Measurements from ENCODE around the gene ARHGAP11B.
"Not testable (repeated sequence)": the region's sequence is repeated elsewhere in the genome, so short reads cannot be mapped to it uniquely, and the experiment has no call there.

The ARHGAP11B gene

GRCh38 chr15:30625436-30626193, at the start of gene ARHGAP11B:
Gene ARHGAP11B, plus strand, starts transcription at chr15:30626128.
- POLR2A ChIA-PET = interaction anchor here (1.1 kb wide), 1 partner anchor 367 kb away, joined by 4 read pairs; no protein-coding TSS in a partner anchor

GRCh38 chr15:30579394-30579970, 46.4 kb upstream of the ARHGAP11B start:
- H3K27ac Mint-ChIP-seq; H3K4me3 Mint-ChIP-seq; H3K4me1 Mint-ChIP-seq (ENCODE audit: low read depth); CTCF ChIA-PET; POLR2A ChIA-PET; H3K36me3 Mint-ChIP-seq; DNase-seq; H3K9me3 Mint-ChIP-seq; H3K27me3 Mint-ChIP-seq; intact Hi-C loops (cut with micrococcal nuclease): not testable (repeated sequence)

More at GRCh38 chr15:30625436-30626193, at the start of gene ARHGAP11B:
- H3K9me3 Mint-ChIP-seq; H3K27me3 Mint-ChIP-seq; CTCF ChIA-PET; intact Hi-C loops (cut with micrococcal nuclease): not testable (repeated sequence)
- Mint-ChIP-seq H3K27ac (peak within 1 kb of the TSS; percentile 96), H3K4me1 (ENCODE audit: low read depth) (peaks cover 16% of the 10 kb centered on the region), H3K36me3 (peaks cover 16% of the 10 kb centered on the region), H3K4me3 (peak within 1 kb of the TSS; percentile 91)
- peak; percentile 98 for DNase-seq

DNA sequence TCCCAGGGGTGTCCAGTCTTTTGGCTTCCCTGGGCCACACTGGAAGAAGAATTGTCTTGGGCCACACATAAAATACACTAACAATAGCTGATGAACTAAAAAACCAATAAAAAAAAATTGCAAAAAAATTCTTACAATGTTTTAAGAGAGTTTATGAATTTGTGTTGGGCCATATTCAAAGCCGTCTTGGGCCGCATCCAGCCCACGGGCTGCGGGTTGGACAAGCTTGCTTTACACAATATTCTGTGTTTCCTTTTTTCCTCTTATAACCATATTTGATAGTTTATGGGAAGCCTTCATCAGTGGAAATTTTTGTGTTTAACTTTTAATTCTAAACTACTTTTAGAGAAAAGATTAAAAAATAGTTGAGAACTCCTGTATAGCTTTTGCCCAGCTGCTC, 45.2 kb upstream of the ARHGAP11B start:
- H3K27me3 Mint-ChIP-seq; H3K9me3 Mint-ChIP-seq; H3K4me1 Mint-ChIP-seq (ENCODE audit: low read depth); DNase-seq; H3K36me3 Mint-ChIP-seq; H3K27ac Mint-ChIP-seq; H3K4me3 Mint-ChIP-seq; intact Hi-C loops (cut with micrococcal nuclease); CTCF ChIA-PET; POLR2A ChIA-PET: not testable (repeated sequence)

DNA sequence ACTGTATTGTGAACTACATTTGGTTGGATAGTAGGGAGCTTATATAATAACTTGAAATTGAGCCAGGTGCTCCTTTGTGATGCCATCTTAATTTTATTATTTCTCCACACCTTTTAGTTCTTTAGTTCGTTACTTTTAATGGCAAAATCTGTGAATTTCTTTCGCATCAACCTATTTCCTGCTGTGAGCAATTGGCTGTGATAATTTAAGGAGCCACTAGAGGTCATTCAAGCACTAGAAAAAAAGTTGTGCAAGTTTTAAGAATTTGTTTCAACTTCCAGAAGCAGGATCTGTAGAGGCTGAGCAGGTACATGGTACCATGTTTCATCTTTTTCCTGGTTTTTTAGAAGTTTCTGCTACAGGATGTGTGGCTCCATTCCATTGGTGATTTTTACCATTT, 27.0 kb upstream of the ARHGAP11B start:
- H3K4me1 Mint-ChIP-seq (ENCODE audit: low read depth); H3K4me3 Mint-ChIP-seq; H3K27ac Mint-ChIP-seq; H3K9me3 Mint-ChIP-seq; CTCF ChIA-PET; H3K27me3 Mint-ChIP-seq; intact Hi-C loops (cut with micrococcal nuclease); POLR2A ChIA-PET; H3K36me3 Mint-ChIP-seq; DNase-seq: not testable (repeated sequence)

GRCh38 chr15:30603796-30604195, 22.1 kb upstream of the ARHGAP11B start, which contains the start of gene GOLGA8H:
Gene GOLGA8H, plus strand, starts transcription at chr15:30604028. Its CDS starts 98 bp downstream, at chr15:30604126.
- DNase-seq; H3K4me1 Mint-ChIP-seq (ENCODE audit: low read depth); H3K27me3 Mint-ChIP-seq; intact Hi-C loops (cut with micrococcal nuclease); H3K9me3 Mint-ChIP-seq; H3K27ac Mint-ChIP-seq; H3K36me3 Mint-ChIP-seq; CTCF ChIA-PET; H3K4me3 Mint-ChIP-seq; POLR2A ChIA-PET: not testable (repeated sequence)

DNA sequence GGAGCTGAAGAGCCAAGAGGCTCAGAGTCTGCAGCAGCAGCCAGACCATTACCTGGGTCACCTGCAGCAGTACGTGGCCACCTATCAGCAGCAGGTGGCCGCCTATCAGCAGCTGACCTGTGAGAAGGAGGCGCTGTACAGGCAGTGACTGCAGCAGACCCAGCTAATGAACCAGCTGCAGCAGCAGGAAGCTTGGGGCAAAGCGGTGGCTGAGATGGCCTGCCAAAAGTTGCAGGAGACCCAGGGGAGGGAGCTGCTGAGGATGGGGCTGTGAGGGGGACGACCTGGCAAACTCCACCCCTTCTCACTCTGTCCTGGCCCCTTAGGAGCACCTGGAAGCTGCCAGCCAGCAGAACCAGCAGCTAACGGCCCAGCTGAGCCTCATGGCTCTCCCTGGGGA, 13.7 kb upstream of the ARHGAP11B start:
- H3K27me3 Mint-ChIP-seq; H3K4me3 Mint-ChIP-seq; H3K9me3 Mint-ChIP-seq; DNase-seq; POLR2A ChIA-PET; H3K27ac Mint-ChIP-seq; H3K4me1 Mint-ChIP-seq (ENCODE audit: low read depth); intact Hi-C loops (cut with micrococcal nuclease); H3K36me3 Mint-ChIP-seq; CTCF ChIA-PET: not testable (repeated sequence)

- H3K27me3 Mint-ChIP-seq; intact Hi-C loops (cut with micrococcal nuclease); CTCF ChIA-PET; POLR2A ChIA-PET; H3K36me3 Mint-ChIP-seq; H3K9me3 Mint-ChIP-seq; DNase-seq; H3K27ac Mint-ChIP-seq; H3K4me3 Mint-ChIP-seq; H3K4me1 Mint-ChIP-seq (ENCODE audit: low read depth): not testable (repeated sequence)
Measured at GRCh38 chr15:30621342-30621741, 4.6 kb upstream of the ARHGAP11B start.

DNA sequence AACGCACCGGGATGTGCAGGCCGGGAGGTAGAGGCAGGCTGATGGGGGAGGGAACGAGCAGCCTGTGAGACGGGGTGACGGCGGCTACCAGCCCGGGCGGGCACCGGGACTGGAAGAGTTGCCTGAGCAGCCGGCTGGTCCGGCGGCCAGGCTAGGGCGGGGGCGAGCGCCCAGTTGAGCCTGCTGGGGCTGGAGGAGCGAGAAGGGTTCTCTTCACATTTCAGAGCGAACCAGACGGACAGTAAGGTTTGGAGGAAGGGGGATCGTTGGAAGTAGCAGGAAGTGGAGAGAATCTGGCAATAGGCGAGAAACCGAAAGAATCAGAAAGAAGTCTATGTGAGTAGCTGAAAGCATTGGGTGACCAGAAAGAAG, 252 bp downstream of the ARHGAP11B start:
- CTCF ChIA-PET; H3K9me3 Mint-ChIP-seq; intact Hi-C loops (cut with micrococcal nuclease); H3K27me3 Mint-ChIP-seq; DNase-seq: not testable (repeated sequence)
- Mint-ChIP-seq H3K27ac (peak overlapping the region; percentile 96), H3K4me1 (ENCODE audit: low read depth) (peaks cover 16% of the 10 kb centered on the region), H3K4me3 (peak overlapping the region; percentile 91), H3K36me3 (peaks cover 16% of the 10 kb centered on the region)
- POLR2A ChIA-PET = interaction anchor here (1.1 kb wide), 1 partner anchor 366 kb away, joined by 4 read pairs; no protein-coding TSS in a partner anchor

DNA sequence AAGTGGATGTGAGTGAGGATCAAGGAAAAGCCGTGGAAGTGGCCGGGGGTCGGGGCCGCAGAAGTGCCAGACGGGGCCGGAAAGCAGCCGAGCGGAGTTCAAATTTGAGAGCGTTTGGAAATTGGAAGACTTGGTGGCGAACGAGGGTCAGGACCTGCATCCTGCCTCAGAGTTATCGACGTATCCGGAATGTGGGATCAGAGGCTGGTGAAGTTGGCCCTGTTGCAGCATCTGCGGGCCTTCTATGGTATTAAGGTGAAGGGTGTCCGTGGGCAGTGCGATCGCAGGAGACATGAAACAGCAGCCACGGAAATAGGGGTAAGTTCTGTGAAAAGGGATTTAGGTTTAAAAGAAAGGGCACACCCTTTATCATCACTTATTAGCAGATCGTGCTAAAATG, 704 bp downstream of the ARHGAP11B start:
- Mint-ChIP-seq H3K27ac (peak overlapping the region; percentile 96), H3K36me3 (peaks cover 16% of the 10 kb centered on the region), H3K4me3 (peak overlapping the region; percentile 91), H3K4me1 (ENCODE audit: low read depth) (peaks cover 16% of the 10 kb centered on the region)
- H3K27me3 Mint-ChIP-seq; H3K9me3 Mint-ChIP-seq; CTCF ChIA-PET; intact Hi-C loops (cut with micrococcal nuclease): not testable (repeated sequence)
- POLR2A ChIA-PET = interaction anchor here (1.1 kb wide), 1 partner anchor 366 kb away, joined by 4 read pairs; no protein-coding TSS in a partner anchor
- peak; percentile 22 for DNase-seq

DNA sequence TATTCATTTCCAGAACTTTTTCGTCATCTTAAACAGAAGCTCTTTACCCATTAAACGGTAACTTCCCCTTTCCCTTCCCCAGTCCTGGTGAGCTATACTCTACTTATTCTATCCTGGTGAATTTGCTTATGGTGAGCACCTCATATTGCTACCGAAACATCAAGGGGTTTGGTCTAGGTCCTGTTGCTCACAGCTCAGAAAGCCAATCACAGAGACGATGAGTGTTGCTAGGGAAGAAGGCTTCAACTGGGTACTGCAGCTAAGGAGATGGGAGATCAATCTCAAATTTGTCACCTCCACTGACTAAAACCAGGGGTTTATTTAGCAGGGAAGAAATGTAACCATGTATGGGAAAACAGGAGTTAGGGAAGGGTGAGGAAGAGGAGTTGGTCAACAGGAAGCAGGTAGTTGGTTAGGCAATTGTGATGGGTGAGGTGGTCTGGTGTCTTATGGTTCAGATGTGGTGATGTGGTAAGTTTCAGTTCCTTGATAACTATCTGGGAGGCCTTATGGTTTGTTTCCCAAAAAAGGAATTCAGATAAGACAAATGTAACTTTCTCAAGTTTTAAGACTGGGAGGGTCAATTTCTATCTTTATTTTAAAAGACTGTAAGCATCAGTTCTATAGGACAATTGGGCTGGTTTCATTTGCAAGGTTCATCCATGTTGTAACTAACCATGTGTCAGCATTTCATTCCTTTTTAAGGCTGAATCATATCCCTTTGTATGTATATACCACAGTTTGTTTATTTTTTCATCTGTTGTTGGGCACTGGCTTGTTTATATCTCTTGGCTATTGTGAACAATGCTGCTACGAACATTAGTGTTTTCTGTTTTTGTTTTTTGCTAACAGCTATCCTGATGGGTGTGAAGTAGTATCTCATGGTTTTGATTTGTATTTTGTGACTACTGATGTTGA, 24.3 kb downstream of the ARHGAP11B start:
- CTCF ChIA-PET = no interaction called here
- Mint-ChIP-seq H3K36me3 (peaks cover 45% of the 10 kb centered on the region), H3K27ac (no peak overlapping the region), H3K4me3 (no peak overlapping the region), H3K27me3 (no peaks in the 10 kb centered on the region), H3K4me1 (ENCODE audit: low read depth) (peaks cover 14% of the 10 kb centered on the region), H3K9me3 (no peaks in the 10 kb centered on the region)
- intact Hi-C loops (cut with micrococcal nuclease) = no loop called here
- POLR2A ChIA-PET = no interaction called here
- no peak for DNase-seq

GRCh38 chr15:30661154-30661553, 35.2 kb downstream of the ARHGAP11B start:
- H3K27ac Mint-ChIP-seq; H3K27me3 Mint-ChIP-seq; intact Hi-C loops (cut with micrococcal nuclease); H3K4me1 Mint-ChIP-seq (ENCODE audit: low read depth); POLR2A ChIA-PET; H3K4me3 Mint-ChIP-seq; DNase-seq; H3K9me3 Mint-ChIP-seq: not testable (repeated sequence)
- peaks cover 10% of the 10 kb centered on the region for H3K36me3 Mint-ChIP-seq
- CTCF ChIA-PET = interaction anchor here (0.7 to 1.4 kb wide), 2 partner anchors 92 to 468 kb away, joined by 3 to 6 read pairs; no protein-coding TSS in a partner anchor

- H3K4me3 Mint-ChIP-seq; DNase-seq; POLR2A ChIA-PET; intact Hi-C loops (cut with micrococcal nuclease); H3K27ac Mint-ChIP-seq; H3K27me3 Mint-ChIP-seq; H3K9me3 Mint-ChIP-seq; H3K4me1 Mint-ChIP-seq (ENCODE audit: low read depth): not testable (repeated sequence)
- CTCF ChIA-PET = interaction anchor here (2.2 kb wide), 1 partner anchor 460 kb away, joined by 4 read pairs; no protein-coding TSS in a partner anchor
- H3K36me3 Mint-ChIP-seq = peaks cover 34% of the 10 kb centered on the region
Measured at GRCh38 chr15:30669621-30670020, 43.7 kb downstream of the ARHGAP11B start.
